Transverse colon (tissue), 4 donors: ENCODE measurements around the gene ARHGAP10. TPM values are rescaled to one million over a fixed set of nuclear protein-coding genes. Genes with fewer than 3 reads are reported as not detected.

Experiments
- DNase-seq: peaks from one replicate; pipeline ENCODE4 v3.0.0-alpha.2; 2019
- H3K27ac ChIP-seq, 4 donors: fragments of 200-600 bp; sonication (generic); 2 replicates each; pipeline ENCODE4 v1.5.1; 2016 to 2018; ENCODE audit warnings: inconsistent platforms in 4 of 4
- H3K27me3 ChIP-seq: fragments of 200-600 bp; sonication (generic); 2 replicates; pipeline ENCODE4 v1.5.1; 2017; ENCODE audit warnings: inconsistent platforms
- H3K36me3 ChIP-seq, 4 donors: fragments of 200-600 bp; sonication (generic); 2 replicates each; pipeline ENCODE4 v1.5.1; 2017 to 2019; ENCODE audit warnings: inconsistent platforms in 4 of 4
- H3K4me1 ChIP-seq, 4 donors: fragments of 200-600 bp; sonication (generic); 2 replicates each; pipeline ENCODE4 v1.5.1; 2017 to 2020; ENCODE audit warnings: inconsistent platforms in 4 of 4
- H3K4me3 ChIP-seq, 4 donors: fragments of 200-600 bp; sonication (generic); 1 replicate in 1 of 4; 2 replicates in 3 of 4; pipeline versions ENCODE4 v1.5.1 to v1.6.1; 2017 to 2019; ENCODE audit warnings: inconsistent platforms in 4 of 4
- H3K9me3 ChIP-seq, 2 donors: fragments of 200-600 bp; sonication (generic); 2 replicates each; pipeline ENCODE4 v1.5.1; 2017 to 2019; ENCODE audit warnings: inconsistent platforms in 2 of 2
- EP300 ChIP-seq: sonication (generic); formaldehyde crosslinking; IDR thresholded peaks from one replicate; pipeline ENCODE4 v1.6.1; 2017; ENCODE audit warnings: antibody characterized with exemption, low read depth
- POLR2A ChIP-seq: fragments of 450-650 bp; IDR thresholded peaks from one replicate; pipeline ENCODE4 v1.6.1; 2016; ENCODE audit warnings: antibody characterized with exemption, mild to moderate bottlenecking, moderate library complexity
- POLR2AphosphoS5 ChIP-seq, 3 donors: sonication (generic); formaldehyde crosslinking; IDR thresholded peaks; one replicate each; pipeline ENCODE4 v1.6.1; 2016; ENCODE audit warnings: antibody characterized with exemption in 3 of 3
- WGBS, 2 donors: methylation state at CpG; one replicate each; pipeline ENCODE4 v1.1.5; 2018; ENCODE audit warnings: low coverage in 1 of 2; 5-methylcytosine and 5-hydroxymethylcytosine counted together
- in situ Hi-C, 4 donors: fragments of 200-750 bp; cut with MboI; loops; one replicate each; pipeline versions ENCODE4 v1.15.0 to v1.15.1; 2017; ENCODE audit warnings: low sequenced_read_pairs in 3 of 4, low pct_ligation_motif_present in 1 of 4, low pct_unique_long_range_greater_than_20kb in 1 of 4
- intact Hi-C: fragments of 100-400 bp; cut with DNase I; formaldehyde crosslinking; loops from one replicate; pipeline ENCODE4 v1.15.1; 2023; ENCODE audit warnings: low total_unique reads
- total RNA-seq, 4 donors: library from RNA; depleted of rRNA; stranded (reverse); fragments of >200 nt; gene quantifications; one replicate each; pipeline ENCODE4 v1.1.0, GENCODE V29; 2016
- TF ChIP-seq, protein P1 (sequence below), 5 experiments: fragments of 200-600 bp in 3 of 5; fragments of 450-650 bp in 2 of 5; sonication (generic) in 3 of 5; IDR thresholded peaks; 1 replicate in 2 of 5; 2 replicates in 3 of 5; pipeline ENCODE4 v1.5.1; 2016 to 2017; ENCODE audit warnings: antibody characterized with exemption in 5 of 5, inconsistent platforms in 3 of 5, mild to moderate bottlenecking in 2 of 5, moderate library complexity in 1 of 5

Gene ARHGAP10
- total RNA-seq, 4 donors from 2014 or later, result 14.7 to 27.3 (median 22.9) TPM

DNA sequence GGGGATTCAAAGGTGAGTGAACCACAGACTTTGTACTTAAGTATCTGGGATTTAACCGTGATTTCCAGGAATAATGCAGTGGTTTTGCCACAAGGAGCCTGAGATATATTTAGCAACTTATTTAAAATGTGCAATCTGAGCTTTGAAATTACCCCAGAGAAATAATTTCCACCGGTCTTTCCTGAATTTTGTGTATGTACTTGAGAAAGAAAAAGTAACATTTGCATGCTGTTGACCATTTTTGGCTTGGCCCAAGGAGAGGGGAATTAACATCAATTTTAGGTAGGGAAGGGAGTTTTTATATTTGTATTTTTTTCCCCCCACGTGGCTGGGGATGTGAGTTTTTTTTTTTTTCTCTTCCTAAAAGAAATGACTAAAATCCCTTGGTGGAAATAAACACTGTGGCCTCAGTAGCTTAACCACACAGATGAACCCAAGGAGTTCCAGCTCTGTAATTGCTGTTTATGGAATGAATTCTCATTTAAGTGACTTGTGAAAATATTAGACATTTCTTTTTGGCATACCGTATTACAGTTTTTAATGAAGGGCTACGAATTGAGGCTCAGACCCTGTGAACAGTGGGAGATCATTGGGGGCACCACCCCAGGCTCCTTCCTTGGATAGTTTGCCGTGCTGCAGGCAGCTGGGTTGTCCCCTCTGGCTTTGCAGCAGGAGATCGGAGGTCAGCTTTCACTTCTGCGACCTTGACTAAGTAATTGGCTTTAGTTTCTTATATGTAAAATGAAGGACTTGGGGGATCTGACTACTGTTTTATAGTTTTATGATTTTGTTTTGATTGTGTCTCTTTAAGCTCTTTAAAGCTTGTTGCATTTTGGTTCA, 116.1 kb downstream of the ARHGAP10 start:
- Histone ChIP-seq H3K36me3 (no peaks in the 10 kb centered on the region), H3K27ac (peak overlapping the region; percentile 37 to 63 (median 40)), H3K9me3 (no peaks in the 10 kb centered on the region), H3K27me3 (no peaks in the 10 kb centered on the region), H3K4me1 (peaks cover 0 to 32% (median 2%) of the 10 kb centered on the region in 4 donors), H3K4me3 (no peak overlapping the region)
- intact Hi-C loops (no loop called here), in situ Hi-C loops (no loop called here)
- 66 to 83% methylated on average over 8 of the region's 8 CpGs for WGBS, 2 donors
- no peak for TF ChIP-seq EP300
- no peak for TF ChIP-seq POLR2AphosphoS5 (IDR thresholded peaks at IDR 0.05)
- TF ChIP-seq, protein P1, sequence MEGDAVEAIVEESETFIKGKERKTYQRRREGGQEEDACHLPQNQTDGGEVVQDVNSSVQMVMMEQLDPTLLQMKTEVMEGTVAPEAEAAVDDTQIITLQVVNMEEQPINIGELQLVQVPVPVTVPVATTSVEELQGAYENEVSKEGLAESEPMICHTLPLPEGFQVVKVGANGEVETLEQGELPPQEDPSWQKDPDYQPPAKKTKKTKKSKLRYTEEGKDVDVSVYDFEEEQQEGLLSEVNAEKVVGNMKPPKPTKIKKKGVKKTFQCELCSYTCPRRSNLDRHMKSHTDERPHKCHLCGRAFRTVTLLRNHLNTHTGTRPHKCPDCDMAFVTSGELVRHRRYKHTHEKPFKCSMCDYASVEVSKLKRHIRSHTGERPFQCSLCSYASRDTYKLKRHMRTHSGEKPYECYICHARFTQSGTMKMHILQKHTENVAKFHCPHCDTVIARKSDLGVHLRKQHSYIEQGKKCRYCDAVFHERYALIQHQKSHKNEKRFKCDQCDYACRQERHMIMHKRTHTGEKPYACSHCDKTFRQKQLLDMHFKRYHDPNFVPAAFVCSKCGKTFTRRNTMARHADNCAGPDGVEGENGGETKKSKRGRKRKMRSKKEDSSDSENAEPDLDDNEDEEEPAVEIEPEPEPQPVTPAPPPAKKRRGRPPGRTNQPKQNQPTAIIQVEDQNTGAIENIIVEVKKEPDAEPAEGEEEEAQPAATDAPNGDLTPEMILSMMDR (IDR thresholded peaks at IDR 0.05), result no peak
- TF ChIP-seq POLR2A, result no peak
- DNase-seq, result no peak

DNA sequence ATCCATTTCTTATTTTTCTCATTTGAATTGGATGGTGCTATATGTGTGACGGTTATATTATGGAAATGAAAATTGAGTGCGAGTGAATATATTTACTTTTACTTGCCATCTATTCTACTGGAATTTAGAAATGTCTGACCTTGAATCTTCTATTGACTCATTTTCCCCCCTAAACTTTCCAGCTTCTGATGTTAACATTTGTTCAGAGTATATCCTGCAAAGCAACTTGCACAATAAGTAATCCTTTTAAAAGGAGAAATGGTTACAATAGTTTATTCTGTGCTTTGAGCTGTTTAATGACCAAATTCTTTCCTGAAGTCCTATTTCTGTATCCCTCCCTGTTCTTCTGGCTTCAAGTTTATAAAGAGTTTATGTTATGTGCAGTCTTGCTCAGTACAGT, 116.7 kb downstream of the ARHGAP10 start:
- Histone ChIP-seq H3K9me3 (no peaks in the 10 kb centered on the region), H3K4me3 (no peak overlapping the region), H3K27me3 (no peaks in the 10 kb centered on the region), H3K27ac (peak overlapping the region; percentile 37 to 63 (median 40)), H3K36me3 (no peaks in the 10 kb centered on the region), H3K4me1 (peaks cover 0 to 32% (median 2%) of the 10 kb centered on the region in 4 donors)
- intact Hi-C loops (no loop called here), in situ Hi-C loops (no loop called here)
- no peak for TF ChIP-seq POLR2AphosphoS5 (IDR thresholded peaks at IDR 0.05)
- TF ChIP-seq, protein P1 (IDR thresholded peaks at IDR 0.05), result no peak
- no peak for TF ChIP-seq EP300
- TF ChIP-seq POLR2A, result no peak
- DNase-seq, result no peak
- 53 to 80% methylated on average over 2 of the region's 2 CpGs for WGBS, 2 donors

DNA sequence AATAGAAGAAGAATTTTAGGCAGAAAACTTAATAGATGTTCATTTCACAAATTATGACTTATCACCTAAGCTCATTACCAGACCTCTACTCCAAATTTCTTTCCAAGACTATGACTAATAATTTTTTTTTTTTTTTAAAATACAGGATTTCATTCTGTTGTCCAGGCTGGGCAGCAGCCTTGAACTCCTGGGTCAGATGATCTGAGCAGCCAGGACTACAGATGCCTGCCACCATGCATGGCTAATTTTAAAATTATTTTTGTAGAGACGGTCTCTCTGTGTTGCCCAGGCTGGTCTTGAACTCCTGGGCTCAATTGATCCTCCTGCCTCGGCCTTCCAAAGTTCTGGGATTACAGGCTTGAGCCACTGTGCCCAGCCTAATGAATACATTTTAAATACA, 119.2 kb downstream of the ARHGAP10 start:
- 68 to 81% methylated on average over 2 of the region's 2 CpGs for WGBS, 2 donors
- H3K9me3 ChIP-seq, result no peaks in the 10 kb centered on the region
- intact Hi-C loops, result no loop called here
- no peaks in the 10 kb centered on the region for H3K27me3 ChIP-seq
- TF ChIP-seq EP300 (no peak), POLR2A (no peak), POLR2AphosphoS5 (IDR thresholded peaks at IDR 0.05) (no peak)
- TF ChIP-seq, protein P1 (IDR thresholded peaks at IDR 0.05), result no peak
- no peak overlapping the region for H3K4me3 ChIP-seq
- no peak overlapping the region for H3K27ac ChIP-seq
- DNase-seq, result no peak
- no peaks in the 10 kb centered on the region for H3K36me3 ChIP-seq
- in situ Hi-C loops, result no loop called here
- H3K4me1 ChIP-seq, result peaks cover 0 to 37% (median 6%) of the 10 kb centered on the region in 4 donors

DNA sequence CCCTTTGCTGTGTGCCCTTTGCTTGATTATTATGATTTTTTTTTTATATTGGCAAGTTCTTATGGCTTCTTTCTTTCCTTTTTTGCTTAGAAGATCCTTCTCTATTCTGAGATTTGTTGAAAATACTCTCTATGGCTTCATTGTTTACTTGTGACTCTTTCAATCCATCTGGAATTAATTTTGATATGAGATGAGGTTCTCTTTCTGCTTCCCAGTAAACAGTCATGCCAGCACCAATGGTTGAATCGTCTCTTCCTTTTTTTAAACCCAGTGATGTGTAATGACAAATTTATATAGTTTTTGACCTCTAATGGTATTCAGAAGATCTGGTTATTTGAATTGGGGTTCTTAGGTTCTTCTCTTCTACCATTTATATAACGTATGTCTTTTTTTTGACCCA, 121.8 kb downstream of the ARHGAP10 start:
- TF ChIP-seq EP300, result no peak
- no peak for TF ChIP-seq POLR2A
- no peak for TF ChIP-seq POLR2AphosphoS5 (IDR thresholded peaks at IDR 0.05)
- H3K9me3 ChIP-seq, result no peaks in the 10 kb centered on the region
- peak overlapping the region in 1 of 4 donors; percentile 25 for H3K27ac ChIP-seq
- intact Hi-C loops (no loop called here), in situ Hi-C loops (no loop called here)
- peaks cover 0 to 13% (median 4%) of the 10 kb centered on the region in 4 donors for H3K4me1 ChIP-seq
- H3K27me3 ChIP-seq, result no peaks in the 10 kb centered on the region
- no peak overlapping the region for H3K4me3 ChIP-seq
- 79 to 89% methylated on average over 2 of the region's 2 CpGs for WGBS, 2 donors
- no peak for DNase-seq
- H3K36me3 ChIP-seq, result no peaks in the 10 kb centered on the region
